GM12872 (cell line): ENCODE measurements around the gene HSBP1L1.

Experiments used
- TF ChIP-seq, protein P1 (sequence below): IDR thresholded peaks from 3 replicates; pipeline ENCODE4 v1.5.1; 2011; ENCODE audit warnings: low read depth, mild to moderate bottlenecking, low read length, moderate library complexity; ENCODE audit not compliant: insufficient read depth

The HSBP1L1 gene

DNA sequence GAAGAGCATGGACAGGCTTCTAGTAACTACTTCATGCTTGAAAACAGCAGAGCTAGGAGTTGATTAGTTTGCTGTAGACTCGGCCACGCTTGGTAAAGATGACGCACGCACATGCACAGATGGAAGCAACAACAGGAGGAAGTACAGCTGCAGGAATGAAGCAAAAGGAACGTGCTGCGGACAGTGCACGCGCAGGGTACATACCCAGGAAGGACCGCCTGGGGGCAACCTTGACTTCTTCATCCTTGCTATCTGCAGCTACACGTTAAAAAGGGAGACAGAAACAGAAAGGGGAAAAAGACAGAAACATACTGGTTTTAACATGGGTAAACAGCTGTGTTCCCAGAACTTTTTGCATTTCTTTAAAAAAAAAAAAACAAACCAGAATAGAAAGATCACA is 30.7 kb upstream of the HSBP1L1 start:
- TF ChIP-seq, protein P1, sequence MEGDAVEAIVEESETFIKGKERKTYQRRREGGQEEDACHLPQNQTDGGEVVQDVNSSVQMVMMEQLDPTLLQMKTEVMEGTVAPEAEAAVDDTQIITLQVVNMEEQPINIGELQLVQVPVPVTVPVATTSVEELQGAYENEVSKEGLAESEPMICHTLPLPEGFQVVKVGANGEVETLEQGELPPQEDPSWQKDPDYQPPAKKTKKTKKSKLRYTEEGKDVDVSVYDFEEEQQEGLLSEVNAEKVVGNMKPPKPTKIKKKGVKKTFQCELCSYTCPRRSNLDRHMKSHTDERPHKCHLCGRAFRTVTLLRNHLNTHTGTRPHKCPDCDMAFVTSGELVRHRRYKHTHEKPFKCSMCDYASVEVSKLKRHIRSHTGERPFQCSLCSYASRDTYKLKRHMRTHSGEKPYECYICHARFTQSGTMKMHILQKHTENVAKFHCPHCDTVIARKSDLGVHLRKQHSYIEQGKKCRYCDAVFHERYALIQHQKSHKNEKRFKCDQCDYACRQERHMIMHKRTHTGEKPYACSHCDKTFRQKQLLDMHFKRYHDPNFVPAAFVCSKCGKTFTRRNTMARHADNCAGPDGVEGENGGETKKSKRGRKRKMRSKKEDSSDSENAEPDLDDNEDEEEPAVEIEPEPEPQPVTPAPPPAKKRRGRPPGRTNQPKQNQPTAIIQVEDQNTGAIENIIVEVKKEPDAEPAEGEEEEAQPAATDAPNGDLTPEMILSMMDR = no peak

DNA sequence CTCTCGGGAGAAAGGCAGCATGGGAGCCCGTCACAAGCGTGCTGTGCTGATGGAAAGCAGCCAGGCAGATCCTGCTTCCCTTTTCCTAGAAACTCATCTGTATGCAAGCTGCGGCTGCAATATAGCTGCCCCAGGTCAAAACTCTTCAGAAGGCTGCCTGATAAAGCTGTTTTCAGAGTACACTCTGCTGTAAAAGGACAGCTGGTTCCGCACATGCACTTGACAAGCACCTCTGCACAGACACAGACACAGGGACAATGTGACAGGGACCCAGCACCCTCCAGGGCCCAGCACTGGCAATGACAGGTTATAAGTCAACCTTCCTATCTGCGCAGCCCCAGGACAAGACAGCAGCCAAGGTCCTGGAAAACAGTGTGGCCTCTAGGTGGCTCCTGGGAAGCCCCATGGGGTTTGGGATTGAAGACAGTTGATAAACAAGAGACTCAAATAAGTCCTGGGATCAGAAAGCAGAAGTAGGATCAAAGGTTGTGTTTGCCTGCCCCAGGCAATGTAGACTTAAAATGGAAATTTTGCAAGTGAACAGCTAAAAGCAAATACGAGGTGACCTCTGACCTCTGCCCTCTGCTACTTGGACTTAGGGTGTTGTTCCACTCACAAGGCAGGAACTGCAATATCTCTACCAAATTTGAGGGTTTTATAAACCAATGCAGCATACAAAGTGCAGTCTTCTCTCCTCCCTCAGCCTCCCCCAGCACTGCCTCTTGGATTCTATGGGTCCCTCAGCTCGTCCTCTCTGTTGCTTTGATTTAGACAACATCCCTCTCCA is 29.9 kb upstream of the HSBP1L1 start:
- TF ChIP-seq, protein P1 = peak; percentile 6; the same call in 1 of the 3 replicates

GRCh38 chr18:79935098-79935480 is 29.4 kb upstream of the HSBP1L1 start:
- TF ChIP-seq, protein P1 = no peak

DNA sequence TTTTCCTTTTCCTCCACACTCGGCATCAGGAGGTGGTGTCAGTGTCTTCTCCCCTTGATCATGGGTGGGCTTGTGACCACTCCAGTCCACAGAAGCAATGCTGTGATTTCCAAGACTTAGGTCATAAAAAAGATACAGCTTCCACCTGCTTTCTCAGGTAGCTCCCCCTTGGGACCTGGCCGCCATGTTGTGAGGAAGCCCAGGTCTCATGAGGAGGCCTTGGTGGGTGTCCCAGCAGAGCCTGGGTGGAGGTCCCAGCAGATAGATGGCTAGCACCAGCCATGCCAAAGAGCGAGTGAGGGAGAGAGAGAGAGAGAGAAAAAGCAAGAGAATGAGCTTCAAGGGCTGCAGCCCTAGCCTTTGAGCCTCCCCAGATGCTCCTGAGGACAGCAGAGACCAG is 28.9 kb upstream of the HSBP1L1 start:
- TF ChIP-seq, protein P1 = no peak

- TF ChIP-seq, protein P1 = no peak
Observed at GRCh38 chr18:79935925-79936324, 28.5 kb upstream of the HSBP1L1 start.

DNA sequence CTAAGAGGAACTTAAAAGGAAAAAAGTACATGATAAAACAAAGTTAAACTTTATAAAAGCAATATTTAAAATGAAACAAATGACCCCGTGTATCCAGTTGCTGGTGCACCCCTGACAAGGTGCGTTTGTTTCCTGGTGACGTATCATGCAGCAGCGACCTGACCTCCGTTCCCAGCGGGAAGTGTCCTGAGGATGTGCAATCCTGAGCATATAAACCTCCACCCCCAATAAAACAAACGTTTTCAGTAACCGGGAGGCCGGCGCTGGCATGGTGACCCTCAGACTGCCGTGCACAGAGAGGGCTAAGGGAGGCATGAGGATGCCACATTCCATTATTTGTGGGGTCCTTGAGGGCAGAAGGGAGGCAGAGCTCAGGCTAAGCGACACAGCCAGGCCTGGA is 27.8 kb upstream of the HSBP1L1 start:
- TF ChIP-seq, protein P1 = no peak

GRCh38 chr18:79937103-79937860 is 27.2 kb upstream of the HSBP1L1 start:
- TF ChIP-seq, protein P1 = no peak
